Epithelial cell of prostate (primary cell): ENCODE data around the gene RPP14.
"Not testable (repeated sequence)": the region's sequence is repeated elsewhere in the genome, so short reads cannot be mapped to it uniquely, and the experiment has no call there.

Experiments
- DNase-seq: peaks from one replicate; pipeline ENCODE4 v3.0.0-alpha.2; 2011; ENCODE audit warnings: low read depth, low spot score
- H3K27ac ChIP-seq: fragments of 450-650 bp; 2 replicates; pipeline ENCODE4 v1.5.1; 2017; ENCODE audit warnings: mild to moderate bottlenecking

RPP14 gene

GRCh38 chr3:58305882-58306711, at the start of gene RPP14, which contains the start of gene HTD2:
RPP14 (plus strand) TSS chr3:58306245; CDS start chr3:58310330, 4,085 bp downstream.
HTD2 (plus strand) TSS chr3:58306520; CDS start chr3:58317614, 11,094 bp downstream.
- DNase-seq: peak; percentile 81
- peak within 1 kb of the TSS; percentile 91 for H3K27ac ChIP-seq

- DNase-seq: no peak
These were observed 49.5 kb upstream of the RPP14 start for GRCh38 chr3:58256511-58256910.

GRCh38 chr3:58258392-58259055, 47.5 kb upstream of the RPP14 start:
- no peak for DNase-seq
- no peak overlapping the region for H3K27ac ChIP-seq

More at GRCh38 chr3:58256511-58256910, 49.5 kb upstream of the RPP14 start:
- H3K27ac ChIP-seq: no peak overlapping the region

- DNase-seq: peak; percentile 29
- H3K27ac ChIP-seq: no peak overlapping the region
These were observed 45.7 kb upstream of the RPP14 start for GRCh38 chr3:58260261-58260731.

GRCh38 chr3:58260733-58261132, 45.3 kb upstream of the RPP14 start:
- DNase-seq: no peak
- H3K27ac ChIP-seq: no peak overlapping the region

- no peak overlapping the region for H3K27ac ChIP-seq
- DNase-seq: no peak
These were observed 43.9 kb upstream of the RPP14 start for GRCh38 chr3:58261954-58262666.

- DNase-seq: no peak
- H3K27ac ChIP-seq: no peak overlapping the region
These were observed 39.5 kb upstream of the RPP14 start for GRCh38 chr3:58266577-58266976.

- not testable (repeated sequence) for DNase-seq, H3K27ac ChIP-seq
These were observed 38.5 kb upstream of the RPP14 start for GRCh38 chr3:58267543-58267942.

GRCh38 chr3:58269356-58269755, 36.7 kb upstream of the RPP14 start:
- DNase-seq: no peak

GRCh38 chr3:58270485-58270884, 35.6 kb upstream of the RPP14 start:
- H3K27ac ChIP-seq: no peak overlapping the region
- DNase-seq: no peak

More at GRCh38 chr3:58269356-58269755, 36.7 kb upstream of the RPP14 start:
- no peak overlapping the region for H3K27ac ChIP-seq

GRCh38 chr3:58271901-58272501, 34.0 kb upstream of the RPP14 start:
- peak overlapping the region; percentile 57 for H3K27ac ChIP-seq
- peak; percentile 37 for DNase-seq

- no peak for DNase-seq
- peak overlapping the region; percentile 57 for H3K27ac ChIP-seq
These were observed 33.2 kb upstream of the RPP14 start for GRCh38 chr3:58272891-58273290.

- H3K27ac ChIP-seq, DNase-seq: not testable (repeated sequence)
These were observed 32.7 kb upstream of the RPP14 start for GRCh38 chr3:58273362-58273761.

- no peak for DNase-seq
- no peak overlapping the region for H3K27ac ChIP-seq
These were observed 31.9 kb upstream of the RPP14 start for GRCh38 chr3:58274027-58274614.

GRCh38 chr3:58281069-58281468, 25.0 kb upstream of the RPP14 start:
- H3K27ac ChIP-seq: no peak overlapping the region
- DNase-seq: no peak

GRCh38 chr3:58285334-58285733, 20.7 kb upstream of the RPP14 start:
- H3K27ac ChIP-seq: no peak overlapping the region
- DNase-seq: no peak

- DNase-seq: no peak
- H3K27ac ChIP-seq: no peak overlapping the region
These were observed 18.7 kb upstream of the RPP14 start for GRCh38 chr3:58287354-58287753.

GRCh38 chr3:58288011-58288728, 17.9 kb upstream of the RPP14 start:
- H3K27ac ChIP-seq: no peak overlapping the region
- DNase-seq: no peak

- not testable (repeated sequence) for H3K27ac ChIP-seq
These were observed 17.0 kb upstream of the RPP14 start for GRCh38 chr3:58288964-58289613.

More at GRCh38 chr3:58288964-58289613, 17.0 kb upstream of the RPP14 start:
- DNase-seq: not testable (repeated sequence)
